ENCODE data around the gene CDHR2. TPM values are rescaled to one million over a fixed set of nuclear protein-coding genes. Genes with fewer than 3 reads are reported as not detected.

Gene CDHR2
- total RNA-seq, 4 donors from 2014 or later: not detected

DNA sequence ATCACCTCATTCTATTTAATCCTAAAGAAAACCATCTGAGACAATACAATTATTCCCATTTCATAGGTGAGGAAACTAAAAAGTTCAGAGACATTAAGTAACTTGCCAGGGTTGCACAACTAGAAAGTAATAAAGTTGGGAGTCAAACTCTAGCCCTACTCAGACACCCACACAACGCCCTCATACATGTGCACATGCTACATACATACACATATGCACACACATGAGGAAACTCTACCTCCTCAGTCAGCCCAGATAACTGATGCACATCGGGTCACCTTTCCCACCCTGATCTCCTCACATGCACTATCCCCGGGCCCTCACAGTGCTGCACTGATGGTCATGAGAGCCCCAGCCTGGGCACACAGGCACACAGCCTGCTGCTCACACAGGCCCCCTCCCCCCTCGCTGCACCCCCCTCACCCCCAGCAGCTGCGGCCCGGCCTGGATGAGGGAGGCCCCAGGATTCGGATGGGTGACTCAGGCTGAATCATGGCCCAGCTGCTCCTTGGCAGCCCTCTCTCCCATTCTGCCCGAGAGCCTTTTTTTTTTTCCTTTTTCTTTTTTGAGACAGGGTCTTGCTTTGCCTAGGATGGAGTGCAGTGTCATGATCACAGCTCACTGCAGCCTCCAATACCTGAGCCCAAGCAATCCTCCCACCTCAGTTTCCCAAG is 65.8 kb downstream of the CDHR2 start:
- peaks cover 0 to 24% (median 10%) of the 10 kb centered on the region in 4 donors for H3K4me1 ChIP-seq
- no peak for TF ChIP-seq CTCF (IDR thresholded peaks at IDR 0.05)
- no peak for TF ChIP-seq POLR2A (IDR thresholded peaks at IDR 0.05)
- TF ChIP-seq EP300 (IDR thresholded peaks at IDR 0.05): no peak
- no peaks in the 10 kb centered on the region for H3K9me3 ChIP-seq
- H3K27me3 ChIP-seq: peaks cover 0 to 76% of the 10 kb centered on the region in 2 donors
- no peak overlapping the region for H3K4me3 ChIP-seq
- H3K36me3 ChIP-seq: no peaks in the 10 kb centered on the region
- H3K27ac ChIP-seq: no peak overlapping the region
- WGBS, 2 donors: 50 to 58% methylated on average over 8 of the region's 8 CpGs
- DNase-seq (ENCODE audit: low spot score in 2 of 2): no peak

- TF ChIP-seq EP300 (IDR thresholded peaks at IDR 0.05) (no peak), POLR2A (IDR thresholded peaks at IDR 0.05) (no peak), CTCF (IDR thresholded peaks at IDR 0.05) (no peak)
- H3K27me3 ChIP-seq: peaks cover 0 to 81% of the 10 kb centered on the region in 2 donors
- peaks cover 0 to 21% (median 10%) of the 10 kb centered on the region in 4 donors for H3K4me1 ChIP-seq
- no peak overlapping the region for H3K27ac ChIP-seq
- no peaks in the 10 kb centered on the region for H3K9me3 ChIP-seq
- no peak overlapping the region for H3K4me3 ChIP-seq
- 50 to 68% methylated on average over 7 of the region's 7 CpGs for WGBS, 2 donors
- no peak for DNase-seq (ENCODE audit: low spot score in 2 of 2)
- H3K36me3 ChIP-seq: no peaks in the 10 kb centered on the region
Observed at GRCh38 chr5:176616511-176616910, 67.4 kb downstream of the CDHR2 start.

DNA sequence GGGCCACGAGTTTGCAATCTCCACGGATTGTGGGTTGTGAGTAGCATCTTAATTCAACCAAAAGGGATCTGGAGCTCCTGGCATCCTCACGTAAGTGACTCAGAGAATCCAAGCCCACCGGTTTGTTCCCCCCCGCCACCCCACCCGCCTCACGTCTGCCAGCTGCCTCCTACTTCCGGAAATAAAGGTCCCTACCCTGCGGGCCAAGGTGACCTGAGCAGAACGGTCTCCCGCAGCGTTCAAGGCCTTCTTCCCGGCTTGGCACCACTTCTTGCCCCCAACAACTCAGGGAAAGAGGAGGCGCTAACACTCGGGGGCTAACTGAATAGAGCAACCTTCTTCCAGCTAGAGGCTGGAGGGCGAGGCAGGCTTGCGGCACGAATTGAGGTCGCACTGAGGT is 69.6 kb downstream of the CDHR2 start:
- no peak for DNase-seq (ENCODE audit: low spot score in 2 of 2)
- no peaks in the 10 kb centered on the region for H3K9me3 ChIP-seq
- no peaks in the 10 kb centered on the region for H3K36me3 ChIP-seq
- H3K4me3 ChIP-seq: no peak overlapping the region
- no peak for TF ChIP-seq EP300 (IDR thresholded peaks at IDR 0.05)
- no peak for TF ChIP-seq POLR2A (IDR thresholded peaks at IDR 0.05)
- no peak for TF ChIP-seq CTCF (IDR thresholded peaks at IDR 0.05)
- WGBS, 2 donors: 27 to 30% methylated on average over 14 to 15 of the region's 19 CpGs
- H3K27me3 ChIP-seq: peaks cover 0 to 89% of the 10 kb centered on the region in 2 donors
- H3K27ac ChIP-seq: no peak overlapping the region
- peaks cover 0 to 21% (median 10%) of the 10 kb centered on the region in 4 donors for H3K4me1 ChIP-seq

- Histone ChIP-seq H3K27me3 (peaks cover 0 to 93% of the 10 kb centered on the region in 2 donors), H3K9me3 (no peaks in the 10 kb centered on the region), H3K27ac (no peak overlapping the region), H3K4me3 (no peak overlapping the region), H3K36me3 (no peaks in the 10 kb centered on the region), H3K4me1 (peaks cover 0 to 21% (median 10%) of the 10 kb centered on the region in 4 donors)
- 1 to 2% methylated on average over 16 to 24 of the region's 31 CpGs for WGBS, 2 donors
- DNase-seq (ENCODE audit: low spot score in 2 of 2): no peak
- TF ChIP-seq CTCF (IDR thresholded peaks at IDR 0.05) (peak in 2 of 5 experiments; percentile 6 to 30), POLR2A (IDR thresholded peaks at IDR 0.05) (no peak)
Observed at GRCh38 chr5:176619203-176619568, 70.0 kb downstream of the CDHR2 start.

DNA sequence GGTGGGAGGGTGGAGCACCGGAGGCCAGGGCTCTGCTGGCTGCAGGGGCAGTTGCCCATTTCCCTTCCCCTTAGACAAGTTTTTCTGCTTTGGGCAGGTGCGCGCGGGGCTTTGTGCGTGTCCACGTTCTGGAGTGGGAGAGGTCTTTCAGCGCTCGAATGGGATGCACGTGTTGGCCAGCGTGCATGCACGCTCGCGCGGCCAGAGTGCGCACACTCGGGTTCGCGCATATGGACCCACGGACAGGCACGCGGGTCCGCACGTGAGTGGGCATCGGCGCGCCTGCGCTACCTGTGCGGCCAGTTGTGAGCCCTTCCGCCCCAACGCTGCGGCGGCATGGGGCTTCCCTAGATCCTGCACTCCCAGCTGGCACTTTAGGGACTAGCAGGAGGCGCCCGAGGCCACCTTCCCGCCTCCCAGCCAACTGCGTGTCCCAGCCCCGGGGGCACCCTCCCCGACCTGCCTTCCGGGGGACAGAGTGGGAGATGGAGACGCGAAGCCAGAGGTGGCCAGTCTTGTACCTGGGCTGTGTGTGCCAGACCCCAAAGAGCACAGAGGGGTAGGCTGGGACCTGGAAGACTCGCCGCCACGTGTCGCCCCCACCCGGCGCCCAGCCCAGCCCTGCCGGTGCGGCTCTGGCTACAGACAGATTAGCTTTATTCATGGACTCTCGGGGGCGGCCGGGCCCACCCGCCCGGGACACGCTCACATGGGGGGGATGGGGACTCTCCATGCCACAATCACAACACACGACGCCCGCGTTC is 70.6 kb downstream of the CDHR2 start:
- no peaks in the 10 kb centered on the region for H3K9me3 ChIP-seq
- no peak for TF ChIP-seq CTCF (IDR thresholded peaks at IDR 0.05)
- no peak for TF ChIP-seq POLR2A (IDR thresholded peaks at IDR 0.05)
- peaks cover 0 to 98% of the 10 kb centered on the region in 2 donors for H3K27me3 ChIP-seq
- no peak overlapping the region for H3K4me3 ChIP-seq
- WGBS, 2 donors: 11% methylated on average over 29 to 41 of the region's 59 CpGs
- H3K4me1 ChIP-seq: peaks cover 0 to 18% (median 10%) of the 10 kb centered on the region in 4 donors
- DNase-seq (ENCODE audit: low spot score in 2 of 2): no peak
- H3K36me3 ChIP-seq: no peaks in the 10 kb centered on the region
- H3K27ac ChIP-seq: no peak overlapping the region

Data from tibial nerve (tissue), 4 donors.